GM18861 (cell line): Measurements from ENCODE around the gene IGSF23.

Source experiments
- ATAC-seq: cut with Tn5 transposase; IDR thresholded peaks from one replicate; pipeline ENCODE4 v1.9.1; 2021; ENCODE audit not compliant: unreplicated experiment

IGSF23 gene

GRCh38 chr19:44613295-44614178, at the start of gene IGSF23:
Gene IGSF23 (plus strand): TSS chr19:44613563. CDS start chr19:44613646, 83 bp downstream.
- ATAC-seq: no peak

GRCh38 chr19:44566984-44567383, 46.4 kb upstream of the IGSF23 start:
- no peak for ATAC-seq

- ATAC-seq: no peak
Observed at GRCh38 chr19:44567745-44568144, 45.6 kb upstream of the IGSF23 start.

GRCh38 chr19:44570603-44570983, 42.8 kb upstream of the IGSF23 start:
- ATAC-seq: no peak

- ATAC-seq: no peak
Observed at GRCh38 chr19:44570984-44571684, 42.2 kb upstream of the IGSF23 start.

GRCh38 chr19:44571830-44572580, 41.4 kb upstream of the IGSF23 start:
- ATAC-seq: no peak

GRCh38 chr19:44572581-44572900, 40.8 kb upstream of the IGSF23 start:
- ATAC-seq: no peak

- ATAC-seq: no peak
Observed at GRCh38 chr19:44573183-44573582, 40.2 kb upstream of the IGSF23 start.

- no peak for ATAC-seq
Observed at GRCh38 chr19:44573627-44574026, 39.7 kb upstream of the IGSF23 start.

GRCh38 chr19:44574186-44574950, 39.0 kb upstream of the IGSF23 start:
- no peak for ATAC-seq

GRCh38 chr19:44575116-44575700, 38.2 kb upstream of the IGSF23 start:
- ATAC-seq: no peak

GRCh38 chr19:44576843-44577565, 36.4 kb upstream of the IGSF23 start:
- no peak for ATAC-seq

- ATAC-seq: no peak
Observed at GRCh38 chr19:44577566-44577874, 35.8 kb upstream of the IGSF23 start.

GRCh38 chr19:44579663-44580365, 33.5 kb upstream of the IGSF23 start:
- no peak for ATAC-seq

GRCh38 chr19:44580366-44580895, 32.9 kb upstream of the IGSF23 start:
- ATAC-seq: no peak

GRCh38 chr19:44581288-44581687, 32.1 kb upstream of the IGSF23 start:
- ATAC-seq: no peak

GRCh38 chr19:44582581-44583265, 30.6 kb upstream of the IGSF23 start:
- no peak for ATAC-seq

GRCh38 chr19:44585371-44586133, 27.8 kb upstream of the IGSF23 start:
- no peak for ATAC-seq
